Measurements from ENCODE around the gene LANCL3.
"Not testable (repeated sequence)": the region's sequence is repeated elsewhere in the genome, so short reads cannot be mapped to it uniquely, and the experiment has no call there.

LANCL3 gene

GRCh38 chrX:37571426-37572107 lies at the start of gene LANCL3:
Gene LANCL3 (plus strand): TSS chrX:37571661. CDS start chrX:37571871, 210 bp downstream.
- peak; percentile 31 for DNase-seq

- DNase-seq: not testable (repeated sequence)
Observed at GRCh38 chrX:37523673-37524072, 47.8 kb upstream of the LANCL3 start.

GRCh38 chrX:37541991-37542390 lies 29.5 kb upstream of the LANCL3 start:
- no peak for DNase-seq

GRCh38 chrX:37542791-37543190 lies 28.7 kb upstream of the LANCL3 start:
- no peak for DNase-seq

GRCh38 chrX:37543324-37543723 lies 28.1 kb upstream of the LANCL3 start:
- no peak for DNase-seq

- DNase-seq: not testable (repeated sequence)
Observed at GRCh38 chrX:37544531-37544930, 26.9 kb upstream of the LANCL3 start.

- no peak for DNase-seq
Observed at GRCh38 chrX:37545066-37545465, 26.4 kb upstream of the LANCL3 start.

GRCh38 chrX:37549619-37550018 lies 21.8 kb upstream of the LANCL3 start:
- DNase-seq: not testable (repeated sequence)

GRCh38 chrX:37553476-37553875 lies 18.0 kb upstream of the LANCL3 start:
- no peak for DNase-seq

- DNase-seq: not testable (repeated sequence)
Observed at GRCh38 chrX:37565254-37565653, 6.2 kb upstream of the LANCL3 start.

- not testable (repeated sequence) for DNase-seq
Observed at GRCh38 chrX:37570349-37570748, 1.1 kb upstream of the LANCL3 start.

- DNase-seq: peak; percentile 20
Observed at GRCh38 chrX:37572108-37572587, 687 bp downstream of the LANCL3 start.

- not testable (repeated sequence) for DNase-seq
Observed at GRCh38 chrX:37573121-37573520, 1.7 kb downstream of the LANCL3 start.

- DNase-seq: peak; percentile 12
Observed at GRCh38 chrX:37578045-37578444, 6.6 kb downstream of the LANCL3 start.

GRCh38 chrX:37580080-37580479 lies 8.6 kb downstream of the LANCL3 start:
- no peak for DNase-seq

GRCh38 chrX:37587337-37587736 lies 15.9 kb downstream of the LANCL3 start:
- DNase-seq: not testable (repeated sequence)

- DNase-seq: no peak
Observed at GRCh38 chrX:37590047-37590446, 18.6 kb downstream of the LANCL3 start.

GRCh38 chrX:37594755-37595382 lies 23.4 kb downstream of the LANCL3 start:
- no peak for DNase-seq

- no peak for DNase-seq
Observed at GRCh38 chrX:37599729-37600128, 28.3 kb downstream of the LANCL3 start.

GRCh38 chrX:37603938-37604409 lies 32.5 kb downstream of the LANCL3 start:
- peak; percentile 12 for DNase-seq

GRCh38 chrX:37607243-37607642 lies 35.8 kb downstream of the LANCL3 start:
- DNase-seq: no peak

GRCh38 chrX:37608156-37608555 lies 36.7 kb downstream of the LANCL3 start:
- no peak for DNase-seq

GRCh38 chrX:37609727-37610126 lies 38.3 kb downstream of the LANCL3 start:
- no peak for DNase-seq

- no peak for DNase-seq
Observed at GRCh38 chrX:37613933-37614332, 42.5 kb downstream of the LANCL3 start.

Measured in right hindlimb (tissue), 1 donor.